GM18498 (cell line): Measurements from ENCODE around the gene MYL2.
"Not testable (repeated sequence)": the region's sequence is repeated elsewhere in the genome, so short reads cannot be mapped to it uniquely, and the experiment has no call there.

Experiments used
- ATAC-seq: cut with Tn5 transposase; IDR thresholded peaks from one replicate; pipeline ENCODE4 v1.9.1; 2021; ENCODE audit warnings: mild to moderate bottlenecking, moderate library complexity; ENCODE audit not compliant: unreplicated experiment

MYL2 gene, protein sequence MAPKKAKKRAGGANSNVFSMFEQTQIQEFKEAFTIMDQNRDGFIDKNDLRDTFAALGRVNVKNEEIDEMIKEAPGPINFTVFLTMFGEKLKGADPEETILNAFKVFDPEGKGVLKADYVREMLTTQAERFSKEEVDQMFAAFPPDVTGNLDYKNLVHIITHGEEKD

DNA sequence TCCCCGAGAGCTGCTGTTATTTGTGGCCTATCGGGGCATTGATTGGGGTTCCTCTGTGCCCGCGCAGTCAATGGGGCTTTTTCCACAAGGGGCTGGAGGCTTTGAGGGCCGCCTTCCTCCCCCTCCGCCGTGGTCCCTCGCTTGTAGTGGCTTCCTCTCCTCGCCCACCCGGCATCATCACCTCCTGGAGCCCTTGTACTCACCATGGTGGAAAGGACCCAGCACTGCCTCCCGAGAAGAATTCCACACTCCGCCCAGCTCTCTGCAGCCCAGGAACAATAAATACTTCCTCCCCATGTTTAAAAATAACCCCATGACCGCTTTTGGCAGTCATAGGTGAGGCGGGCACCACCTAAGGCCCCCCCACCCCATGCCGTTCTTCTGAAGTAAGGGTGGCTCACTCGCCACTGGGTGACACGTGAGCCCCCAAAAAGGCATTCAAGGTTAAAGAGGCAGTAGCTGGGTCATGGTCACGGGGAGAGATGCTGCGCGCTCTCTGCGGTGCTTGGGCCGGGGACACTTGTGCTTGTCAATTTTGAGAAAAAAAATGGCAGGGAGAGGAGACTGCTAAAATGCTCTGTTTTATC lies at the start of gene MYL2:
Gene MYL2, minus strand, starts transcription at position 256 of the 587 bp plus-strand sequence. Its CDS starts 50 bp downstream, at position 206.
- ATAC-seq, result no peak

DNA sequence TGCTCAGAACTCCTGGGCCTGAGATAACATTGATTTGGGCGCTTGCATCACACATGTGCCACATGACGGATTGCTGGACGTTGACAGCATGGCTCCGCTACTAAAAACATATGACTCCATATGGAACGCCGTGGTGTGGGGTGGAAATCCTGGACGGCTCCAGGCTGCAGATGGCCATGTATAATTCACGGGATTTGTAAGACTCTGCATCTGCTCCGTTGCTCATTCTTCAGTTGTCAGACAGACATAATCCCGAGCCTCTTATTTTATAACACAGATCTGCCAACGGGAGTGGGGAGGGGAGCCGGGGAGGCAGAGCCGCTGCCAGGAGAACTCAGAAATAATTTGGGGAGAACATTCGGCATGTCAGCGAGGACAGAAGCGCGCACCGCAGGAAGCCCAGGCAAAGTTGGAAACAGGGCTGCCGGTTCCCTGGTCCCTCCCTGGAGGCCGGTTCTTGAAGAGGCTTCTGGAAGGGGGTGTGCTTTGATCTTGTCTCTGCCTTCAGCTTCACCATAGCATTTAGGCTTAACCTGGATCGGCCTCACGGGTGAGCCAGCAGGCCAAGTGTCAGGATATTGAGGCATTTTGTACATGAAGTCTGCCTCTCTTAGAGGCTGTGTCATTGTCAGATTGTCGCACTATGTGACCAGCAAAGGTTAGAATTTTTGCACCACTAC lies 45.8 kb upstream of the MYL2 start:
- ATAC-seq, result no peak

DNA sequence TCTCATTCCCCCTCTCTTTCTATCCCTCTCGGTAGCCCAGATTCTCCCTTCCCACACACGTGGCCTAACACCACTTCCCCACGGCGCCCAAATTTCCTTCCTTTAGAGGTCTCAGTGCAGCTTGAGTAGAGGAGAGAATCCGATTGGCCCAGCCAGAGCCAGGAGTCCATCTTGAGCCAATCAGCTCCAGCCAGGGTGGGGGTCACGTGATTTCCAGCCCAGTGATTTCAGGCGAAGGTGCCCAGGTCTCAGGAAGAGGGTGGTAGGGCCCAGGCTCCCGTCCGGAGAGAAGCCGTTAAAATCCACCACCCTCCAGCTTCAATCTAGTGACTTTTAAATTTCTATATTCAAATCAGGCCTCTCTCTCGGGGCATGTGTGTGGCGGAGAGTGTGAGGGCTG lies 45.2 kb upstream of the MYL2 start:
- no peak for ATAC-seq

DNA sequence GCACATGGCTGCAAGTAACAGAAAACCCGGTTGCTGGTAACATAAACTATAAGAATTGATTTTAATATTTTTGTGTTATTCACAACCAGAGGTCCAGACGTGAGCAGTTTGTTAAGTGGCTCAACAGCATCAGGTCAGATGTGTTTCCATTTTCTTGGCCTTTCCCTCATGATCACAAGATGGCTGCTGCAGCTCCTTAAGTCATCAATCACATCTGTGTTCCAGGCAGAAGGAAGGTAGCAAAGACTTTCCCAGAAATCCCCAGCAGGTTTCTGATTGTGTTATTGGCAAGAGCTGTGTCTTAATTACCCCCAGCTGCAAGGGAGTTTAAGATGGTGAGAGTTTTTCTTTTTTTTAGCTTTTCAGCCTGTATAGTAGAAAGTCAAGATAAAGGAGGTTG lies 40.4 kb upstream of the MYL2 start:
- ATAC-seq, result no peak

DNA sequence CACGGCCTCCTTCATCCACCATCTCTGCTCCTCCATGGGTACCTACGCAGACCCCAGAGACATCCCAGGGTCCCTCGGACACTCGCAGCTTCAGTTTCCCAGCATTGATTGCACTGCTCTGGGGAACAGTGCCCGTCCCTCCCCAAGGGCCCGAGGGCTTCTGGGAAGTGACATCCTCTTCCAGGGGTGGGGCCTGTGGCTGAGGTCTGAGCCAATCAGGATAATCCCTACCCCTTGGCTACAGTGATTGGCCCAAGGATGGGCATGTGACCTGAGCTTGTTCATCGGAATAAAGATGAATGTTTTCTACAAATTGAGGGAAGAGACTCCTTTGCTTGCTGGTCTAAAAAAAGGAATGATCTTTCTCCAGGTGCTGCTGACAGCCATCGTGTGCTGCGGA lies 37.3 kb upstream of the MYL2 start:
- ATAC-seq, result no peak

DNA sequence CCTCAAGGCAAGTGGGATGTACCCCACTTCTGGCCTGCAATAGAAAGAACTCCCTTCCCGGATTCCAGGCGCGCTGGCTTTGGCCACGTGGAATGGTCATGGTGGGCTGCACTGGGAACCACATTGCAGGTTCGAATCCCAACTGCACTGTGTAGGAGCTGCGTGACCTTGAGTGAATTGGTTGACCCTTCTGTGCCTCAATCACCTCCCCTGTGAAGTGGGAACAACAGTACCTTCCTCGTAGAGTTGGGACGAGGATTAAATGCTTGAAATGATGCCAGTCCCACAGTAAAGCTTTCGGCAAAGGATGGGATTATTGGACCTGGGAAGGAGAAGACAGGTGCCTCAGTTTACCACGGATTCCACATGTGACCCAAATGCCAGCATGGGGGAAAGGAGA lies 36.8 kb upstream of the MYL2 start:
- no peak for ATAC-seq

DNA sequence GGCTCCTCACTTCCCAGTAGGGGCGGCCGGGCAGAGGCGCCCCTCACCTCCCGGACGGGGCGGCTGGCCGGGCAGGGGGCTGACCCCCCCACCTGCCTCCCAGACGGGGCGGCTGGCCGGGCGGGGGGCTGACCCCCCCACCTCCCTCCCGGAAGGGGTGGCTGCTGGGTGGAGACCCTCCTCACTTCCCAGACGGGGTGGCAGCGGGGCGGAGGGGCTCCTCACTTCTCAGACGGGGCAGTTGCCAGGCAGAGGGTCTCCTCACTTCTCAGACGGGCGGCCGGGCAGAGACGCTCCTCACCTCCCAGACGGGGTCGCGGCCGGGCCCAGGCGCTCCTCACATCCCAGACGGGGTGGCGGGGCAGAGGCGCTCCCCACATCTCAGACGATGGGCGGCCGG lies 30.5 kb upstream of the MYL2 start:
- ATAC-seq, result not testable (repeated sequence)

DNA sequence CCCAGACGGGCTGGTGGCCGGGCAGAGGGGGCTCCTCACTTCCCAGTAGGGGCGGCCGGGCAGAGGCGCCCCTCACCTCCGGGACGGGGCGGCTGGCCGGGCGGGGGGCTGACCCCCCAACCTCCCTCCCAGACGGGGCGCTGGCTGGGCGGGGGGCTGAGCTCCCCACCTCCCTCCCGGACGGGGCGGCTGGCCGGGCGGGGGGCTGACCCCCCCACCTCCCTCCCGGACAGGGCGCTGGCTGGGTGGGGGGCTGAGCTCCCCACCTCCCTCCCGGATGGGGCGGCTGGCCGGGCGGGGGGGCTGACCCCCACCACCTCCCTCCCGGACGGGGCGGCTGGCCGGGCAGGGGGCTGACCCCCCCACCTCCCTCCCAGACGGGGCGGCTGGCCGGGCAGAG lies 30.1 kb upstream of the MYL2 start:
- ATAC-seq, result not testable (repeated sequence)

DNA sequence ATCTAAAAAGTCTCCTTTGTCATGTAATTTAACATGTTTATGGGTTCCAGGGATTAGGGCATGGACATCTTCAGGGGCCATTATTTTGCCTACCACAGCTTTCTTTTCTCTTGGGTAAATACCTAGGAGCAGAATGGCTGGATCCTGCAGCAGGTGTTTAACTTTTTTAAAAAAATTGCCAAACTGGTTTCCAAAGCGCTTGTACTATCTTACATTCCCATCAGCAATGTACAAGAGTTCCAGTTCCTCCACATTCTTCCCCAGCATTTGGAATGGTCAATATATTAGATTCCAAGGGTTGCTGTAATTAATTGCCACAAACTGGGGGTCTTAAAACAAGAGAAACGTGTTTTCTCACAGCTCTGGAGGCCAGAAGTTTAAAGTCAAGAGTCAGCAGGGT lies 27.7 kb upstream of the MYL2 start:
- no peak for ATAC-seq

DNA sequence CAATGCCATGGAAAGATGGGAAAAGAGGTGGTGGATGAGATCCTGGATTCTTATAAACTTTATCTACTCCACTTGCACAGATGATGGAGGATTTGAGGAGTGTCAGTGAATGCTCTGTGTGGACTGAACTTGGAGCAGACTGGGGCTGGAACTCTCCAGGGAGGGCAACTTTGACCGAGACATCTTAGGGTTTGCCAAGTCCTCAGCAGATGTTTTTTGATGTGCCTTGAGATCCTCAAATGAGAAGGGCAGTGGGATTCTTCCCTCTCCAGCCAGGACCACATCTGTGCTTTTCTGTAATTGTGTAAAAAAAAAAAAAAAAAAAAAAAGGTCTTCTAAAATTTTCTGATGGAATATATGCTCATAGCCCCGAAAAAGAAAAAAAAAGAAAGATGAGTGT lies 23.0 kb upstream of the MYL2 start:
- no peak for ATAC-seq

DNA sequence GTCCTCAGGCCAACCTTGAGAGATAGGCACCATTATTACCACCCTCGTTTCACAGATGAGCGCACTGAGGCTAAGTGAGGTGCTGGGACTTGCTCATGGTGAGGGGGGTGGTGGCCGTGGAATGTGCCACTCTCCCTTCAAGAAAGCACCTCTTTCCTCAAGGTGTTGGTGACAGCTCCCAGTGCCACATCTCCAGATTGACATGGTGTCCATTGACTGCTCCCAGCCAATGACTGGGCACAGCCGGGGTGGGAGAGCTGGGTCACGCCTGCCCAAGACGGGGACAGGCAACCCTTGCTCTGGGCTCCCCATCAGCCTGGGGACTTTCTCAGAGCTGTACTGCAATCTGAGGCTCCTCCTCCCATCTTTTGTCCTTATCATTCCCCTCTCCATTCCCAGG lies 21.0 kb upstream of the MYL2 start:
- ATAC-seq, result no peak

DNA sequence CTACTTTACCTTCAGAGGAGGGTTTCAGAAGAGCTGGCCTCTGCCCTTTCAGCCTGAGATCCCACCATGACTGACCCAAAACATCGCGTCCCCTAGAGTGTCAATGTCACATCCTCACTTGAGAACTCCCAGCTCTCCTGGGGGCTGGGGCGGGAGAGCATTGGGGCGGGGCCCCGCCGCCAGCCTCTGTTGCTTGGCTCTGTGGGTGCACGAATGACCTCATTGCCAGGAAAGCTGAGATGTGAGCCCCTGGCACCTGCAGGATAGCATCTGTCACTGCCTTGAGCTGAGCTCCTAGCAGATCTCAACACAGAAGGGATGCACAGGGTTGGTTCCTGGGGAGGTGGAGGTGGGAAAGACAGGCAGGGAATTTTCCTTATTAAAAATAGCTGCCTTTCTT lies 20.6 kb upstream of the MYL2 start:
- ATAC-seq, result no peak

DNA sequence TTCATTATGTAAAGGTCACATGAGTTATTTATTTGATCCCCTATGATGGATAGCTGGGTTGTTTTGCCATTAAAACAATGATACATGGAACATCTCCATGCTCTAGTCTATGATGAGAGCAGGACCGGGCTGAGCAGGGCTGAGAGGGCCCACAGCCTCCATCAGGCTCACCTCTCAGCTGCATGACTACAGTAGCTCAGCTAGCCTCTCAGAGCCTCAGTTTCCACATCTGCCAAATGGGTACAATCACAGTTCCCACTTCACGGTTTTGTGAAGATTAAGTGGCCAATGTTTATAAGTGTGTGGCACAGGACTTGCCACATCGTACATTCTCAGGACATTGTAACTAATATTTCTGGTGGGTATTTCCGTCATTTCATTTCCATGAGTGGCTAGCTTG lies 19.9 kb upstream of the MYL2 start:
- no peak for ATAC-seq

DNA sequence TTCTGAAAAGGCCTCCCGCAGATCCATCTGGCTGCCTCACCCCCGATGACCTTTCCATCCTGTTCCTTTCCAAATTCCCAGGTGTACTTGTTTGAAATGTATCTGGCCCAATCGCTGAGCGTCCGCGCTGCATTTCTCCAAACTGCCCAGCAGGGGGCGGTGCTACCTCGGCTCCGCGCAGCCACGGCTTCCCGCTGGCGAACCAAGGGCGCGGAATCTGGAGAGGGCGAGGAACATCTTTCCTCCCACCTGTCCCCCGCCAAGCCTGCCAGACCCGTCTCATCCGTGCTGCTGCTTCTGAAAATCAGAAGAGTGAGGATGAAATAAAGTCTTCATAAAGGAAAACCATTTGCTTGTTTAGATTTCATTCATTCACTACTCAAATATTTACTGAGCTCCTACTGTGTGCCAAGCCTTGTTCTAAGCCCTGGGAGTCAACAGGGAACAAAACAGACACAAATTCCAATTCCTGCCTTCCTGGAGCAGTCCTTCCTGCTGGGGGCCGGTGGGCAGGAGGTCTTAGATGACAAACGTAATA lies 16.8 kb upstream of the MYL2 start:
- no peak for ATAC-seq

DNA sequence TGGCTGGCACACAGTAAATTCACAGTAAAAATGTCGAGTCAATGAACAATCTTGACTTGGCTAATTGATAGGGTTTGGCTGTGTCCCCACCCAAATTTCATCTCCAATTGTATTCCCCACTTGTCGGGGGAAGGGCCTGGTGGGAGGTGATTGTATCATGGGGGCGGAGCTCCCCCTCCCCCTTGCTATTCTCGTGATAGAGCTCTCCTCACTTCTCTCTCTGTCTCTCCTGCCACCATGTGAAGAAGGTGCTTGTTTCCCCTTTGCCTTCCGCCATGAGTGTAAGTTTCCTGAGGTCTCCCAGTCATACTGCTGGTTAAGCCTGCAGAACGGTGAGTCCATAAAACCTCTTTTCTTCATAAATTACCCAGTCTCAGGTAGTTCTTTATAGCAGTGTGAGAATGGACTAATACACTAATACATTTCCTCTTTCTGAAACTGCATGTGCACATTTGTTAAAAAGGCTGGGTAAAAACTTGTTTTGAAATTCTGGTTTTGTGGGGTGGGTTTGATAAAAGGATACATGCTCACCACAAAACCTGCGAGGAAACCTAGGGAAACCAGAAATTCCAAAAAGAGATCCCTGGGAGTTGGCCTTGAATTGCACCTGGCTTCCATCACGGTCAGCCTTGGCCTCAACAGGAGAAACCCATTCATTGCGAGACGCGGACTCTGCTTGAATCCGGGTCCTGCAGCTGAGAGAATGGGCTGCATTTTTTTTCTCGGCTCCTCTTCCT lies 16.2 kb upstream of the MYL2 start:
- no peak for ATAC-seq

DNA sequence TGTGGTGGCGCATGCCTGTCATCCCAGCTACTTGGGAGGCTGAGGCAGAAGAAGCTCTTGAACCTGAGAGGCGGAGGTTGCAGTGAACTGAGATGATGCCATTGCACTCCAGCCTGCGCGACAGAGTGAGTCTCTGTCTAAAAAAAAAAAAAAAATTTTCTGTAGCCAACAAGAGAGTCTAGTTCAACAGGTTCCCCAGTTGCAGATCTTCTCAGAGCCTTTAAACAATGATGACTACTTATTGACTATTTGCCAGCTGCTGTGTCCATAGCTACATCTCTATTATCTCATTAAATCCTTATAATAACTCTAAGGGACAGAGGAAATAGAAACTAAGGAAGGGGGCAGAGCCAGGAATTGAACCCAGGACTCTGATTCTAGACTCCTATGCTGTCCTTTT lies 15.2 kb upstream of the MYL2 start:
- ATAC-seq, result no peak

DNA sequence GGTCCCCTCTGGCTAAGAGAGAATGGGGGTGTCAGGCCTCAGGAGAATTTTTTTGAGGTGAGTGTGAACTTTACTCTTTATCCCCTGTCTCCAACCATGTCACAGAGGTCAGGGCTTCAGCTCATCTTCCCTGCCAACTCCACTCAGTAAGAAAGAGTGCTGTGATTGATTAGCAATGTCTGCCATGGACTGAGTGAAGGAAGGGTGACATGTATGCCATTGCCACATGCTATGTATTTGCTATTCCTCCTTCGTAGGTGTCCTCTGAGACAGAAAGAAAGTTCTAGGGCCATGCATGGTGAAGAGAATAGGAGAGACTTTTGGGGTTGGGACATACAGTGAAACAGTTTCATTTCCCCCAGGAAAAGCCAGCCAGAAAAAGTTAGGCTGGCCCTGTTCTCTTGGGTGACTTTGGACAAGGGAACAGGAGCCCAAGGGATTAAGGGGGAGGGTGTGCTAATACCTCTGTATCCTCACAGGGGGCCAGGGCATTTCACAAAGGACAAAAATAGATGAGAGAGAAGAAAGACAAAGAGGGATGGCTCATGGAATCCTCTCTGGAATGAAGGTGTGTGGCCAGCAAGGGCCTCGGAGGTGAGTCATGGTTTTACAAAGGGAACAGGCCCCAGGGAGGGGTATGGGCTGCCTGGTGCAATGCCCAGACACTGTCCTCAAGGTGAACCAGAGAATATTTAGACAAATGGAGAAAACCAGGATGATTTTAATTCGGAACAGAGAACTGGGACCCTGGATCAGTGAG lies 13.9 kb upstream of the MYL2 start:
- ATAC-seq, result no peak

DNA sequence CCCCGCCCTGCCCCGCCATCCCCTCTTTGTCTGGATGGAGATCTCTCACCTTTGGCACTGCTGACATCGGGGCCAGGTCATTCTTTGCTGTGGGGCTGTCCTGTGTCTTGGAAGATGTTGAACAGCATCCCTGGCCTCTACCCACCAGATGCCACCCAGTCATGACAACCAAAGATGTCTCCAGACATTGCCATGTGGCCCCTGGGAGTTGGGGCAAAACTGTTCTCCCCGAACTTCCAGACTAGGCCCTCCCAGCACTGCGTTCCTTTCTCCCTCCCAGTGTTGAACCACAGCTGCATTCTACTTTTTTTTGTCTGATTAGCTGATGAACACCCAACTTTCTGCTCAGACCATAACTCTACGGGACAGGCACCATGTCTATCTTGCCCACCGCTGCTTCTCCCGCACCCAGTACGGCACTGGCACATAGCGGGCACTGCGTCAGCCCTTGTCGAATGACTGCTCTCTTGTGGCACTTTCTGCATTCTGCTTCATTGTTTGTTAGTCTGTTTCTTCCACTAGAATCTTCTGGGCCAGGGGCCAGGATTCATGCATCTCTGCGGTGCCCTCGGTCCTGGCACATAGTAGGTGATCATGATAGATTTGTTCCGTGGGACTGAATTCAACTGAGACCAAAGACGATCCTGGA lies 13.1 kb upstream of the MYL2 start:
- no peak for ATAC-seq

DNA sequence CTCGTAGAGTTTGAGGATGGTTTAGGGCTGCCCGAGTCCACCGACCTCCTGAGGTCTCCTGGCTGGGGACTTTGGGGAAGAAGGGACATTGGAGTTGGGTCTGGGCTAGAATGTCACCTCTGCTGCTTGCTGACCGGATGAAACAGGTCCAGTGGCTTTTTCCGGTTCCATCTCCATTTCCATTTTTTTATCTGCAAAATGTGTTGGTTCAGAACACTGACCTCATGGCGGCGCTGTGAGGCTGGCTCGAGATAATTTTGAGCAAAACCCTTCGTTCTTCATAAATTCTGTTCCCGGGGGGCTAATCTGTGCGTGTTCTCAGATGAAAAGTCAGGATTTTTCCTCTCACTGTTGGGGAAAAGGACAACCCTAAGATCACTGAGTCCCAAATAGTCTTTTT lies 11.7 kb upstream of the MYL2 start:
- ATAC-seq, result no peak

DNA sequence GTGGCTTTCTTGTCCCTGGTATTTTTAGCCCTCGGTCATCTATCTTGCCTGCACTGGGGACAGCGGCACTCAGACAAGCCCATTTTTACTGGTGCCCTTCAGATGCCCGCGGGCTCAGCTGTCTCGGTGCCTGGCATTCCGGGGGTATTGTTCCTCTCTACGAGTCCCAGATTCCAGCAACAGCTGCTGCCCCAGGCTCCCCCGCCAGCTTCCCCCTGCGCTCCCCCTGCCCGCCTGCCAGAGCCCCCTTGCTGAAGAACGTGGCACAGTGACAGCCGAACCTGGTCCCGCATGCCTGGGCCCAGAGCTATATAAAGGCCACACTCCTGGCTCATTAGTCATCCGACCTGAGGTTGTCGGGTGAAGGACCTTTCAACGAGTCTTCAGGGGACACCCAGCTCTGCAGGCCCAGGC lies 10.9 kb upstream of the MYL2 start:
- ATAC-seq, result no peak
